Stimulated activated CD8-positive, alpha-beta memory T cell treated with anti-CD3 and anti-CD28 coated beads, Interleukin-4, amount 100 ng/mL, for 48 hours (primary cell): Measurements from ENCODE around the gene RAPGEFL1.
"Not testable (repeated sequence)": the region's sequence is repeated elsewhere in the genome, so short reads cannot be mapped to it uniquely, and the experiment has no call there.

Experiments
- DNase-seq: peaks from one replicate; pipeline ENCODE4 v3.0.0-alpha.2; 2020

RAPGEFL1 gene

DNA sequence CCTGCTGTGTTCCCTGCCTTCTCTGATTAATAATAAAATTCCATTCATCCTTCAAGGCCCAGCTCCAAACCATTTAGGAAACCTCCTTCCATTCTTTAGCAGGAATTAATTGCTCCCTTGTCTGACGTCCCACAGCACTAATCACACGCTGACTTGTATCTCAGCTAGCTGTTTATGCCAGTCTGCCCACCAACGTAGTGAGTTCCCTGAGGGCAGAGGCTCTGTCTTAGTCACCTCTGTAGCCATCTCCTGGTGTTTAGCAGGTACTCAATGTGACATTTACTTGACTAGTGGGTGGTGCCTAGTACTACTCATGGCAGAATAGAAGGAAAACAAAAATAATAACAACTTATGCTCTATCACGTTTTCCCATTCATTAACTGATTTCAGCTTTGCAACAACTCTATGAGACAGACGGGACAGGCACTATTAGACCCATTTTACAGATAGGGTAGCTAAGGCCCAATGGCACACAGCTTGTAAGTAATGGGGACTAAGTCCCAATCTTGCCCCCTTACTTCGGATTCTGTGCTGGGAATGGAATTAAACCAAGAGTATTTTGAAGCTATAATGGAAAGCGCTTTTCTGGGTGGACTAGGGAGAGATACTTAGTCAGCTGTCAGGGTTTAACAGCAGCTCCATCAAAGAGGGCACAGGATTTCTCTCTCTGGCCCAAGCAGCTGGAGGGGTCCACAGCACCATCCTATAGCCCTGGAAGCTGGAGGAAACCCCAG, 40.9 kb downstream of the RAPGEFL1 start:
- no peak for DNase-seq

DNA sequence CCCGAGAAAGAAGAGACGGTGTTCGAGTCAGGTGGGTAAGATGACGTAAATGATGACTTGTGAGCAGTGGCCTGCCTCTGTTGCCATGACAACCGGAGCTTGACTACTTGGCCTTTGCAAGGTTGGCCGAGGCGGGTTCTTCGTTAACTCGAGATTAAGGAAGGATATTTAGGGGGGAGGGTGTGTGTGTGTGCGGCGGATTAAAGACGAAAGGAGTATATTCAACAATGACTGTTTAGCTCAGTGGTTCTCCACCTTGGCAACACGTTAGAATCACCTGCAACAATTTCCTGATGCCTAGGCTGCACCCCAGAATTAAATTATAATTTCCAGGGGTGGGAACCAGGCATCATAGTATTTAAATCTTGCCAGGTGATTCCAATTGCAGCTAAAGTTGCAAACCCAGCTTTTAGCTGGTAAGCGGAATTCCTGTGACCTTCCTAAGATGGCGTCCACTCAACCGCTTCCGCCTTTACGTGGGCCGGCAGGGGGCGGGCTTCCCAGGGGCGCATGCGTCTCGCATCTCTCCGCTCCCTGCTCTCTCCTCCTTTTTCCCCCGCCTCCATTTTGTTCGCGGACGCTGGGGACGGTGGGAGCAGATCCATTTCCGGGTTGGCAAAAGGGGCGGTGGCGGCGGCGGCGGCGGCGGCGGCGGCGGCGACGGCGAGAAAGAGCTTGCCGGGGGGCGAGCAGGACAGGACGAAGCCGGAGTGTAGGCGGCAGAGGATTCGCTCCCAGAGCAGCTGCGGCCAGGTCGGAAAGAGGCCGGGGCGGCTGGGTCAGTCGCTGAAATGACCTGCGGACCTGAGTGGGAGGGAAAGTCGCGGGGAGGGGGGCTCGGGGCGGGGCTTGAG, 41.7 kb downstream of the RAPGEFL1 start, which contains the start of gene WIPF2:
Gene WIPF2 (plus strand): TSS at position 565 of the 854 bp plus-strand sequence. CDS start 37,156 bp downstream, outside the sequence.
- DNase-seq: peak; percentile 99

DNA sequence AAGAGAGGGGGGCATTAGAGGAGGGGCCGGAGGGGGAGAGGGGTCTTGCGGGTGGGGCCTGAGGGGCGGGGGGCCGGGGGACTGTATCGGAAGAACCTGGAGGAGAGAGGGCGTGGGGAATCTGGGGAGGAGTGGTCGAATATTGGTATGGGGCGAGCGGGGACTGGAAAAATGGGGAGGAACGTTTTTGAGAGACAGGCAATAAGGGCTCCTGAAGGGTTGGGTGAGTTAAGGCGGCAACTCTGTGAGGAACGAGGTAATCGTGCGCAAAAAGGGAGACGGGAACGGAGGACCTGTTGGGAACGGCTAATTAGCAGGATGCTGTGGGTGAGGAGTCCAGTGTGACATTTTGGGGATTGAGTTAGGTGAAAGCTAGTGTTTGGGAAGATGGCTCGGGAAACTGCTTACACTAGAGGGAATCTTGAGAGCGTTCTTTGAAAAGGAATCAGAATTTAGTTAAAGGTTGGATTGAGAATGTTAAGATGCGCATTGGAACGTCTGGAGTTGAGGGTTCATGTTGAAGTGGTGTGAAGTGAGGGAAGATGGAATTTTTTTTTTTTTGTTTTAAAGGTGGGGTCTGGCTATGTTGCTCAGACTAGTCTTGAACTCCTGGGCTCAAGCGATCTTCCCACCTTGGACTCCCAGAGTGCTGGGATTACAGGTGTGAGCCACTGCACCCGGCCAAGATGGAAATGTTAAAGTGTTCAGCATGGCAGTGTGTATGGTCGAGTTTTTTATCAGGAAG, 42.5 kb downstream of the RAPGEFL1 start:
- DNase-seq: peak; percentile 52

DNA sequence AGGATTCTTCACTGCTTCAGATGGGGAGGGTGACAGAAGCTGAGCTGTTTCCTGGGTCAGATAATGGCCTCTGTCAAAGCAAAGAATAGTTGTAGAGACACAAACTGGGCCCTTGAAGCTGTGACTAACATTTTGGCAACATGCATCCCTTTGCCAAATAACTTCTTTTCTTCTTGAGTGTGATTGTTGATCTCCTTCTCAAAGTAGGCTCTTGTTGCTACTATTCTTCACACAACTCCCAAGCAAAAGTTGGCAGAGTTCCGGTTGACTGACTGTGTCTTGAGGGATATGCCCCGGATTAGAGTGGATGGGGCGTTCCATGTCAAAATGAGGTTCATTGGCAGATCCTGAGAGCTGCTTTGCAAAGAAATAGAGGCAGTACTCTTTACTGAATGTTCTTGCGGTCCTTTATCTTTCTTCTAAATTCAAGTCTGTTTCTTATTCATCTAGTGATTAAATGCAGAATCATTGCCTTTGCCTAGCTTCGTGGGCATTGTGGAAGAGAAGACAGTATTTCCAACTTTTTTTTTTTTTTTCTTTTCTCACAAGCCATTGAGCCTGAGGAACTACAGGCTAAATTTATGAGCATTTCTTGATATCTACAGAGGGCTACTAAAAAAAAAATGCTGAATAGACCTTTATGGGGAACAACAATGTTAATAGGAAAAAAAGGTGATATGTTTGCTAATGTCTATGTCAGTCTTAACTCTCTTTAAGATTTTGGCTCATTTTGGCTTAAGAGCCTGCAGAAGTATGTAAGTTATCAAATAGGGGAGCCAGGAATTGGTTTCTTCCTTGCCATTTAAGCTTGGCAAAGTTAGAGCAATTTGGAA, 47.7 kb downstream of the RAPGEFL1 start:
- DNase-seq: no peak

DNA sequence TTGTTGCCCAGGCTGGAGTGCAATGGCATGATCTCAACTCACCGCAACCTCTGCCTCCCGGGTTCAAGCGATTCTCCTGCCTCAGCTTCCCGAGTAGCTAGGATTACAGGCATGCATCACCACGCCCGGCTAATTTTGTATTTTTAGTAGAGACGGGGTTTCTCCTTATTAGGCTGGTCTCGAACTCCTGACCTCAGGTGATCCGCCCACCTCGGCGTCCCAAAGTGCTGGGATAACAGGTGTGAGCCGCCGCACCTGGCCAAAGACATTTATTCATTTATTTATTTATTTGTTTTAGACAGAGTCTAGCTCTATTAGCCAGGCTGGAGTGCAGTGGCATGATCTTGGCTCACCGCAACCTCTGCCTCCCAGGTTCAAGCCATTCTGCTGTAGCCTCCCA, 51.9 kb downstream of the RAPGEFL1 start:
- DNase-seq: not testable (repeated sequence)

DNA sequence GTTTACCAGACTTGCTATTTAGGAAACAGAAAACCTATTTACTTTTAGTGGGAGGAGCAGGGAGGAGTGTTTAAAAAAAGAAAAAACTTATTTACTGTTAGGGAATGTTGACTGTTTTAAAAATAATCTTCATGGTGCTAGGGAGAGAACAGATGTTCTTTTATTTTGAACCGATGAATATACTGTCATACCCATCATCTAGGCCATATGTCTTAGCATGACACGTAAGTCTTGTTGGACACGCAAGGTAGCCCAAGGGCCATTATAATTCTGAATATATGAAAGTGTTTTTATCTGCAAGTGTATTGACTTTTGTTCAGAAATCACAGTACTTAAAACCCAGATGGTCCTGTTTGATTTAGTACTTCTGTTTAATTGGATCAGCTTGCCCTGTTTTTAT, 53.4 kb downstream of the RAPGEFL1 start:
- DNase-seq: no peak

DNA sequence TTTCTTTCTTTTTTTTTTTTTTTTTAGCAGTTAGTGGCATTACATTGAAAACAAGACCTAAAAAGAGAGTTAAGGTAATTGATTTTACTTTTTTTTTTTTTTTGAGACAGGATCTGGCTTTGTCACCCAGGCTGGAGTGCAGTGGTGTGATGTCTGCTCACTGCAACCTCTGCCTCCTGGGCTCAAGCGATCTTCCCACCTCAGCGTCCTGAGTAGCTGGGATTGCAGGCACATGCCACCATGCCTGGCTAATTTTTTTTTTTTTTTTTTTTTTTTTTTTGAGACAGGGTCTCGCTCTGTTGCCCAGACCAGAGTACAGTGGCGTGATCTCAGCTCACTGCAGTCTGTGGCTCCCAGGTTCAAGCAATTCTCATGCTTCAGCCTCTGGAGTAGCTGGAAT, 54.7 kb downstream of the RAPGEFL1 start:
- DNase-seq: not testable (repeated sequence)

DNA sequence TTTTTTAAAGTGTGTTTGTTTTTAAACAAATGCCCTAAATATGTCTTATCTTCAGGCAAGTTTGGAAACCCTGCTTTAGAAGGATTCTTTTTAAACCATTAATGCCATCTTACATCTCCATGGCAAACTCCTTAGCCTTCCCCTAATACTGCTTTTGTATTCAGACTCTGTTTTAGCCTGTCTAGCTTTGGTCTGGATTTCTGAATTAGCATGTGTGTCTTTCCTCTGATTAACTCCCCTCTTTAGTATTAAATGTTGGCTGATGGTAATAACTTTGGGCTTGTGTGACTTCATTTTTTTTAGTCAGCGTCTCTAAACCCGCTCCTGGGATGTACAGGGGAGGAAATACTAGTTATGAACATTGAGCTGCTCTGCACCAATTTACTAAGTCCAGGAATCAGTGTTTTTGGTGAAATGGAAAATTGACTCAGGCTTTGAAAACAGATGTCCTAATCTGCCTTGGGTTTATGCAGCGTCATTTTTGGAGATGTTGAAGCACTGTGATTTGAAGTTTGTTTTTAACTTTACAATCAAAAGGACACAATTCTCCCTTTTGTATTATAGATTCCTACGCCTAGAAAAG, 64.1 kb downstream of the RAPGEFL1 start:
- DNase-seq: no peak

DNA sequence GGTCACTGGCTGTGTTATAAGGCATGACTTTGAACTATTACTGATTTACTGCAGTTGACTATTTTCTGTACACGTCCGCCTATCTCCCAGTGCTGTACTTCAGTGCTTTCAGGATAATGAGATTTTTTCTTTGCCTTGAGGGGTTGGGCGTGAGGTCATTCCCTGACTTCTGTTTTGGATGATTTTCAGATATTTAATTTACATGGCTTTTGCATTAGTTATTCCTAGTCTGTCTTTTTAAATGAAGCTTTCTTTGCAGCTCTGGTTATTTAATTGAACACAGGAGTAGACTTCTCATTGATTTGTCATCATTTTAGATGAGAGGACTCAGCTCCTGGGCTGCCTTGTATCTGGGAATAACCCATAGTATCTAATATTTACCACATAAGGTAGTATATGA, 65.5 kb downstream of the RAPGEFL1 start:
- DNase-seq: no peak

DNA sequence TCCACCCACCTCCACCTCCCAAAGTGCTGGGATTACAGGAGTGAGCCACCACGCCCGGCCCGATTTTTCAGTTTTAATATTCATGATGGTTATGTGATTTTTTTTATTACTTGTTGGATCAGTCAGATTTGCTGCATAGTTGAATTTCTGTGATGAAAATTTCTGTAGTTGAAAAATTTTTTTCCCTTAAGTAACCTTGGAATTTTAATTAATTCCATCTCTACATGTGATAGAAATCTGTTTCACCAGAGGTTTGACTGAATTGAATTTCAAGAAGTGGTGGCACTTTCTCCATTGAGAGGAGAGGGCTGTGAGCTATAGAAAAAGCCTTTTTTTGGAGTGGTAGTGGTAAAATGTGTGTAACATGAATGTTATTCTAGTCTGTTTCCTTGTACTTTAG, 66.5 kb downstream of the RAPGEFL1 start:
- DNase-seq: no peak

DNA sequence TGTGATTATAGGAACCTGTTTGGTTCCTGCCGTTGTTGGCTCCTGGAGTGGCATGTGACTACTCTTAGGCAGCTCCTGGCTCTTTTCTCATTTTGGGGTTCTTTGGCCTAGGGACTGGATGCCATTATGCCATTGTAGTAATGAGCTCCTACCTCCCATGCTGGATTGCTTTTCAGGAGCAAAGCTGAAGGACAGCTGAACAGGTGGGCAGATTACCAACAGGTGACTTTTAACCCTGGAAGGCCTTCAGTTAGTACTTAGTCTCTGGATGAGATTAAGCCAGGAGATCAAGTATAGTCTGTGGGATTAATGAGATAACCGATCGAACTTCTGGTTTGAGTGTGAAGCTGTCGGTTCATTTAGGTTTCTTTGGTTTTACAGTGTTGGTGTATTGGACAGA, 67.0 kb downstream of the RAPGEFL1 start:
- DNase-seq: no peak
